Measurements from ENCODE around the gene DENND1A.

DNA sequence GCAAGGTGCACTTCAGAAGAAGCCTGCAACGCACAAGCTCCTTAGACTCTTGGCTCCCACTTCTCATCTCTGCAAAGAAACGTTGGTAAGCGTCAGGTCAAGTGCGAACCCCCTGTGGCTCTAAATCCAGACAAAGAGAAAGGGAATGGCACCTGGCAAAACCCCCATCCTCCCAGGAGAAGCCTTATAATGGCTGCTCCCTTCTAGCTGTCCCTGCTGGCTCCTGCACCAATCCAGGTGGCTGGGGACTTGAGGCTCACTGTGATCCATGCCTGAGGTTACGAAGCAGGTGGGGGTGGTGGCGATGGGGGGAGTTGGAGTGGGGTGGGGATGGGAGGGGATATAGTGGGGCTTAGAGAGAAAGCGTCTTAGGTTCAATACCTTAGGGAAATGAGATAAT lies 272.8 kb downstream of the DENND1A start:
- TF ChIP-seq POLR2AphosphoS5 (IDR thresholded peaks at IDR 0.05) (no peak), EP300 (IDR thresholded peaks at IDR 0.05) (no peak), POLR2A (IDR thresholded peaks at IDR 0.05) (no peak)
- TF ChIP-seq, protein P1, sequence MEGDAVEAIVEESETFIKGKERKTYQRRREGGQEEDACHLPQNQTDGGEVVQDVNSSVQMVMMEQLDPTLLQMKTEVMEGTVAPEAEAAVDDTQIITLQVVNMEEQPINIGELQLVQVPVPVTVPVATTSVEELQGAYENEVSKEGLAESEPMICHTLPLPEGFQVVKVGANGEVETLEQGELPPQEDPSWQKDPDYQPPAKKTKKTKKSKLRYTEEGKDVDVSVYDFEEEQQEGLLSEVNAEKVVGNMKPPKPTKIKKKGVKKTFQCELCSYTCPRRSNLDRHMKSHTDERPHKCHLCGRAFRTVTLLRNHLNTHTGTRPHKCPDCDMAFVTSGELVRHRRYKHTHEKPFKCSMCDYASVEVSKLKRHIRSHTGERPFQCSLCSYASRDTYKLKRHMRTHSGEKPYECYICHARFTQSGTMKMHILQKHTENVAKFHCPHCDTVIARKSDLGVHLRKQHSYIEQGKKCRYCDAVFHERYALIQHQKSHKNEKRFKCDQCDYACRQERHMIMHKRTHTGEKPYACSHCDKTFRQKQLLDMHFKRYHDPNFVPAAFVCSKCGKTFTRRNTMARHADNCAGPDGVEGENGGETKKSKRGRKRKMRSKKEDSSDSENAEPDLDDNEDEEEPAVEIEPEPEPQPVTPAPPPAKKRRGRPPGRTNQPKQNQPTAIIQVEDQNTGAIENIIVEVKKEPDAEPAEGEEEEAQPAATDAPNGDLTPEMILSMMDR (IDR thresholded peaks at IDR 0.05): no peak
